Psoas muscle (tissue), 8 donors: ENCODE measurements around the gene THG1L. TPM values are rescaled to one million over a fixed set of nuclear protein-coding genes. Genes with fewer than 3 reads are reported as not detected.
A peak's percentile ranks its signal among the peaks of the same experiment; 100 is the strongest.

ENCODE experiments used
- ATAC-seq, 4 donors: fragments of 200-7000 bp; cut with Tn5 transposase; one replicate each; pipeline ENCODE4 v1.9.1; 2020; ENCODE audit warnings: moderate library complexity in 3 of 4, mild to moderate bottlenecking in 2 of 4
- DNase-seq, 2 donors: peaks; one replicate each; pipeline ENCODE4 v3.0.0-alpha.2; 2020
- H3K27ac ChIP-seq: fragments of 200-600 bp; one replicate; pipeline ENCODE4 v1.8.0; 2022
- H3K27me3 ChIP-seq, 3 donors: fragments of 200-600 bp in 1 of 3; one replicate each; pipeline versions ENCODE4 v1.6.1 to v1.8.0; 2013 to 2022; ENCODE audit warnings: low read length in 2 of 3, mild to moderate bottlenecking in 2 of 3, moderate library complexity in 1 of 3; ENCODE audit not compliant: insufficient read depth in 3 of 3
- H3K36me3 ChIP-seq, 2 donors: fragments of 200-600 bp in 1 of 2; one replicate each; pipeline versions ENCODE4 v1.6.1 to v1.8.0; 2013 to 2022; ENCODE audit warnings: low read depth in 1 of 2, mild to moderate bottlenecking in 1 of 2, moderate library complexity in 1 of 2; ENCODE audit not compliant: insufficient read depth in 1 of 2
- H3K4me1 ChIP-seq: fragments of 200-600 bp; one replicate; pipeline ENCODE4 v1.8.0; 2022
- H3K4me3 ChIP-seq: fragments of 200-600 bp; one replicate; pipeline ENCODE4 v1.8.0; 2022; ENCODE audit warnings: mild to moderate bottlenecking
- H3K9me3 ChIP-seq: fragments of 200-600 bp; one replicate; pipeline ENCODE4 v1.8.0; 2022
- CTCF ChIP-seq: fragments of 200-600 bp; IDR thresholded peaks from one replicate; pipeline ENCODE4 v1.8.0; 2022; ENCODE audit warnings: antibody characterized with exemption
- WGBS, 3 donors: extraction: QIAGEN DNeasy Blood & Tissue Kit; methylation state at CpG; one replicate each; pipeline versions ENCODE4 v1.1.6 to v1.1.7; 2013; 5-methylcytosine and 5-hydroxymethylcytosine counted together
- intact Hi-C, 2 donors: fragments of 100-400 bp; cut with DNase I; formaldehyde crosslinking; loops; one replicate each; pipeline versions ENCODE4 v1.11.0 to v1.14.2; 2022
- polyA plus RNA-seq, 3 donors: library from polyadenylated mRNA; stranded (reverse); fragments of 200-250 nt; gene quantifications; one replicate each; pipeline ENCODE4 v1.2.3, GENCODE V29; 2013
- total RNA-seq, 4 donors: library from RNA; stranded (reverse); fragmentation: NEBNext Ultra II Directional in 2 of 4; extraction: Animal tissue kit (Norgen Biotek cat#: 25700) in 2 of 4; gene quantifications; one replicate each; pipeline versions ENCODE4 v1.2.1 to v1.2.4, GENCODE V29; 2021 to 2023
- donor health status: healthy with polysubstance abuse.
- donor health status: DM: no; HTN: no; CAD: no; lungs with moderate emphysema.
- donor health status: Bipolar disorder and iron deficiency.
- donor health status: healthy.
- donor health status: DM: yes; HTN: yes; CAD: no.
- donor health status: DM: no; HTN: no; CAD: no.
- donor health status: DM: no; HTN: no; CAD: no.
- donor health status: DM: yes; HTN: yes; CAD: no.

The THG1L gene
- total and polyA plus RNA-seq, 7 donors = 3.0 to 6.7 (median 5.7) TPM

DNA sequence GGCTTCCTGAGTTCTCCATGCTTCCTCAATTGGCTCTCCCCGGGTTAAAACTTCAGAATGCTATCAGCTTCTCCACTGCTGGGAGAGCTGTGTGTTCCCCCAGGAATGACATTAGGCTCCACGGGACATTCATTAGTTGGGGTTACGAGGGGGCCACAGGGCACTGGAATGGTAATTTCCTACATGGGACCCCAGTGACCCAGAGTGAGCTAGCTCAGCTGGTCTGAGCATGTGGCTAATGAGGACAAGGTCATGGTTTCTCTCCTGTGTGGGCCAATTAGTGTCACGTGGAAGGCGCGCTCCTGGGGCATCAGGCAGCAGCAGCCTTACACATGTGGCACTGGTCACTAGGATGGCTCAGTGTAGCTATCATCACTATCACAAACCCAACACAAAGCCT is 33.3 kb downstream of the THG1L start:
- no peak overlapping the region for H3K27ac ChIP-seq
- no peak overlapping the region for H3K4me3 ChIP-seq
- no peak for DNase-seq
- WGBS, 3 donors = 77 to 87% (median 81%) methylated on average over 6 of the region's 6 CpGs
- H3K9me3 ChIP-seq = no peaks in the 10 kb centered on the region
- no peaks in the 10 kb centered on the region for H3K27me3 ChIP-seq
- intact Hi-C loops = loop anchor here in 1 of 2 donors (5.0 to 10.0 kb wide), 2 partner anchors 183 to 1370 kb away; no protein-coding TSS in a partner anchor
- H3K4me1 ChIP-seq = peaks cover 8% of the 10 kb centered on the region
- H3K36me3 ChIP-seq = peaks cover 0 to 3% of the 10 kb centered on the region in 2 donors
- no peak for TF ChIP-seq CTCF
- ATAC-seq = no peak

DNA sequence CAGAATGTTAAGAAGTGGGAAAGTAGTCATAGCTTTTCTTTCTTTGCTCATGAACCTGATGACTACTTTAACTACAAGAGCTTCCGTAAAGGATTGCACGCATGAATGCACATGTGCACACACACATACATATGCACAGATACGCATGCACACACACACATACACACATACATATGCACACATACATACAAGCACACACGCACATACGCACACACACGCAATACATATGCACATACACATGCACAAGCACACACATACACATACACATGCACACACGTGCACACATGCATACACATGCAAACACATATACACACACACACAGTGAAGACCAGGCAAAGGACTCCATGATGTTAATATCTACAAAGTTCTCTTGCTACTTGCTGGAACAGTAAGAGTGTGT is 35.2 kb downstream of the THG1L start:
- intact Hi-C loops = loop anchor here in 1 of 2 donors (10.0 kb wide), 1 partner anchor 1368 kb away; no protein-coding TSS in a partner anchor
- WGBS, 3 donors = 94 to 97% (median 97%) methylated on average over 7 of the region's 7 CpGs
- no peak overlapping the region for H3K27ac ChIP-seq
- H3K27me3 ChIP-seq = no peaks in the 10 kb centered on the region
- peaks cover 8% of the 10 kb centered on the region for H3K4me1 ChIP-seq
- no peak for ATAC-seq
- no peak overlapping the region for H3K4me3 ChIP-seq
- H3K36me3 ChIP-seq = no peaks in the 10 kb centered on the region
- no peak for TF ChIP-seq CTCF
- H3K9me3 ChIP-seq = no peaks in the 10 kb centered on the region
- no peak for DNase-seq

- no peak for TF ChIP-seq CTCF
- no peaks in the 10 kb centered on the region for H3K27me3 ChIP-seq
- H3K4me3 ChIP-seq = no peak overlapping the region
- DNase-seq = no peak
- peaks cover 8% of the 10 kb centered on the region for H3K4me1 ChIP-seq
- intact Hi-C loops = loop anchor here in 1 of 2 donors (10.0 kb wide), 1 partner anchor 1368 kb away; no protein-coding TSS in a partner anchor
- H3K9me3 ChIP-seq = no peaks in the 10 kb centered on the region
- WGBS, 3 donors = 47 to 60% (median 57%) methylated on average over 1 of the region's 1 CpG
- H3K27ac ChIP-seq = no peak overlapping the region
- no peak for ATAC-seq
- no peaks in the 10 kb centered on the region for H3K36me3 ChIP-seq
These were observed 35.7 kb downstream of the THG1L start for GRCh38 chr5:157766902-157767301.

- peak overlapping the region; percentile 31 for H3K27ac ChIP-seq
- no peak overlapping the region for H3K4me3 ChIP-seq
- intact Hi-C loops = loop anchor here in 1 of 2 donors (10.0 kb wide), 1 partner anchor 1367 kb away; no protein-coding TSS in a partner anchor
- H3K4me1 ChIP-seq = peaks cover 8% of the 10 kb centered on the region
- ATAC-seq (peak; percentile 48 to 69 (median 56)), DNase-seq (no peak)
- 40 to 44% (median 43%) methylated on average over 3 of the region's 3 CpGs for WGBS, 3 donors
- no peaks in the 10 kb centered on the region for H3K36me3 ChIP-seq
- no peaks in the 10 kb centered on the region for H3K9me3 ChIP-seq
- no peak for TF ChIP-seq CTCF
- H3K27me3 ChIP-seq = no peaks in the 10 kb centered on the region
These were observed 36.5 kb downstream of the THG1L start for GRCh38 chr5:157767689-157768088.

- Histone ChIP-seq H3K4me3 (no peak overlapping the region), H3K4me1 (peaks cover 8% of the 10 kb centered on the region), H3K9me3 (no peaks in the 10 kb centered on the region), H3K27ac (no peak overlapping the region), H3K27me3 (no peaks in the 10 kb centered on the region), H3K36me3 (no peaks in the 10 kb centered on the region)
- ATAC-seq (no peak), DNase-seq (no peak)
- intact Hi-C loops = no loop called here
- TF ChIP-seq CTCF = no peak
- 94 to 95% (median 94%) methylated on average over 4 of the region's 4 CpGs for WGBS, 3 donors
These were observed 39.4 kb downstream of the THG1L start for GRCh38 chr5:157770665-157771064.
